Measurements from ENCODE around the gene EFHC1. TPM values are rescaled to one million over a fixed set of nuclear protein-coding genes. Genes with fewer than 3 reads are reported as not detected.

EFHC1 gene
- total RNA-seq, 1 experiment from 2014 or later = 13.2 TPM

GRCh38 chr6:52376763-52377162 lies 43.4 kb upstream of the EFHC1 start:
- H3K9ac ChIP-seq (ENCODE audit: extremely low read depth, insufficient read length, low read length) = no peak overlapping the region
- no peak overlapping the region for H3K4me2 ChIP-seq (ENCODE audit: insufficient read depth, insufficient read length, low read length)
- no peak overlapping the region for H4K8ac ChIP-seq (replicated peaks; ENCODE audit: insufficient read length, low read depth, low read length)
- Mint-ChIP-seq H3K4me3 (no peak overlapping the region), H3K36me3 (ENCODE audit: insufficient read depth in 1 of 3, low read depth in 3 of 3) (peaks cover 6 to 15% (median 6%) of the 10 kb centered on the region in 3 experiments; a peak in 6 of 7 replicates), H3K27ac (no peak overlapping the region), H3K9me3 (peaks cover 2 to 6% of the 10 kb centered on the region in 2 experiments; a peak in 2 of 5 replicates), H3K4me1 (peaks cover 2 to 3% of the 10 kb centered on the region in 2 experiments; a peak in 2 of 4 replicates), H3K27me3 (ENCODE audit: low read depth) (no peaks in the 10 kb centered on the region; the same call in 1 of the 2 replicates)
- H3K79me1 ChIP-seq (ENCODE audit: insufficient read depth, low read depth, low read length, poor library complexity, severe bottlenecking) = no peaks in the 10 kb centered on the region
- no peak overlapping the region for H2BK120ac ChIP-seq (ENCODE audit: low read depth, low read length, poor library complexity, severe bottlenecking)
- no peak overlapping the region for H3K23ac ChIP-seq (ENCODE audit: insufficient read length, low read depth, low read length)
- no peak overlapping the region for H2BK20ac ChIP-seq (ENCODE audit: low read depth, low read length, poor library complexity, severe bottlenecking)
- no peaks in the 10 kb centered on the region for H3K27me3 ChIP-seq (ENCODE audit: insufficient read depth, low read length)
- H3K56ac ChIP-seq (ENCODE audit: insufficient read length, low read depth, low read length) = no peak overlapping the region
- no peak overlapping the region for H4K91ac ChIP-seq (ENCODE audit: insufficient read length, low read depth, low read length)
- no peak overlapping the region for H2BK12ac ChIP-seq (ENCODE audit: insufficient read length, low read depth, low read length)
- H2BK5ac ChIP-seq (ENCODE audit: insufficient read length, low read length) = no peak overlapping the region
- no CpG with 5 or more reads among the region's 3 CpGs for WGBS (ENCODE audit: extremely low coverage, insufficient read length, low lambda C conversion rate)
- DNase-seq = no peak
- no peak overlapping the region for H3K18ac ChIP-seq (ENCODE audit: insufficient read length, low read depth, low read length)
- no peaks in the 10 kb centered on the region for H4K20me1 ChIP-seq (ENCODE audit: control insufficient read depth, insufficient read depth, insufficient read length)
- H3K27ac ChIP-seq (ENCODE audit: insufficient read length, low read depth, low read length) = no peak overlapping the region
- no peak overlapping the region for H4K5ac ChIP-seq (ENCODE audit: insufficient read length, low read depth, low read length)
- H3K4ac ChIP-seq (ENCODE audit: low read depth, low read length) = no peak overlapping the region
- no peaks in the 10 kb centered on the region for H3K79me2 ChIP-seq (ENCODE audit: insufficient read depth, low read length)
- no peak overlapping the region for H3T11ph ChIP-seq (ENCODE audit: low read length)
- no peak overlapping the region for H2AFZ ChIP-seq (ENCODE audit: low read length)
- H3K9me3 ChIP-seq (ENCODE audit: control insufficient read depth, low read depth, low read length) = no peaks in the 10 kb centered on the region
- no peak overlapping the region for H2BK15ac ChIP-seq (ENCODE audit: low read depth, low read length)
- H3K14ac ChIP-seq (ENCODE audit: insufficient read depth, low read length) = no peak overlapping the region
- no peaks in the 10 kb centered on the region for H3K23me2 ChIP-seq (ENCODE audit: insufficient read length, low read depth, low read length, poor library complexity, severe bottlenecking)
- no peaks in the 10 kb centered on the region for H3K4me1 ChIP-seq (ENCODE audit: insufficient read depth, low read length)
- no peak overlapping the region for H2AK5ac ChIP-seq (ENCODE audit: insufficient read length, low read length)
- TF ChIP-seq, protein P1, sequence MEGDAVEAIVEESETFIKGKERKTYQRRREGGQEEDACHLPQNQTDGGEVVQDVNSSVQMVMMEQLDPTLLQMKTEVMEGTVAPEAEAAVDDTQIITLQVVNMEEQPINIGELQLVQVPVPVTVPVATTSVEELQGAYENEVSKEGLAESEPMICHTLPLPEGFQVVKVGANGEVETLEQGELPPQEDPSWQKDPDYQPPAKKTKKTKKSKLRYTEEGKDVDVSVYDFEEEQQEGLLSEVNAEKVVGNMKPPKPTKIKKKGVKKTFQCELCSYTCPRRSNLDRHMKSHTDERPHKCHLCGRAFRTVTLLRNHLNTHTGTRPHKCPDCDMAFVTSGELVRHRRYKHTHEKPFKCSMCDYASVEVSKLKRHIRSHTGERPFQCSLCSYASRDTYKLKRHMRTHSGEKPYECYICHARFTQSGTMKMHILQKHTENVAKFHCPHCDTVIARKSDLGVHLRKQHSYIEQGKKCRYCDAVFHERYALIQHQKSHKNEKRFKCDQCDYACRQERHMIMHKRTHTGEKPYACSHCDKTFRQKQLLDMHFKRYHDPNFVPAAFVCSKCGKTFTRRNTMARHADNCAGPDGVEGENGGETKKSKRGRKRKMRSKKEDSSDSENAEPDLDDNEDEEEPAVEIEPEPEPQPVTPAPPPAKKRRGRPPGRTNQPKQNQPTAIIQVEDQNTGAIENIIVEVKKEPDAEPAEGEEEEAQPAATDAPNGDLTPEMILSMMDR (conservative IDR thresholded peaks at IDR 0.05) = no peak

All from H9 (cell line).